Measurements from ENCODE around the gene COL21A1.
"Not testable (repeated sequence)": the region's sequence is repeated elsewhere in the genome, so short reads cannot be mapped to it uniquely, and the experiment has no call there.

The COL21A1 gene

GRCh38 chr6:56043076-56043475 lies 204.3 kb downstream of the COL21A1 start:
- no peak for DNase-seq

DNA sequence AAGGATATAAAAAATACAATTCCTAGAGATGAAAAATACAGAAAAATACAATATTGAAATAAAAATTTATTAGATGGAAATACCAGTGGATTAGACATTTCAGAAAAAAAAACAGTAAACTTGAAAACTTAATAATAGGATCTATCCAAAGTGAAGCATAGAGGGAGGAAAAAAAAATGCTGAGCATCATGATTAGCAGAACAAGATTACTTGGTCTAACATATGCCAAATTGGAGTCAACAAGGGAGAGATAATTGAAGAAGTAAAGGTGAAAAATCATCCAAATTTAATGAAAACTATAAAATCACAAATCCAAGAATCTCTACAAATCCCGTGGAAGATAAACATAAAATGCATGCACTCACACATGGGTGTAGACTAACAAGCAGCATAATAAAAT lies 205.8 kb downstream of the COL21A1 start:
- DNase-seq, result no peak

- no peak for DNase-seq
Observed at GRCh38 chr6:56040889-56041301, 206.5 kb downstream of the COL21A1 start.

GRCh38 chr6:56040223-56040622 lies 207.2 kb downstream of the COL21A1 start:
- no peak for DNase-seq

DNA sequence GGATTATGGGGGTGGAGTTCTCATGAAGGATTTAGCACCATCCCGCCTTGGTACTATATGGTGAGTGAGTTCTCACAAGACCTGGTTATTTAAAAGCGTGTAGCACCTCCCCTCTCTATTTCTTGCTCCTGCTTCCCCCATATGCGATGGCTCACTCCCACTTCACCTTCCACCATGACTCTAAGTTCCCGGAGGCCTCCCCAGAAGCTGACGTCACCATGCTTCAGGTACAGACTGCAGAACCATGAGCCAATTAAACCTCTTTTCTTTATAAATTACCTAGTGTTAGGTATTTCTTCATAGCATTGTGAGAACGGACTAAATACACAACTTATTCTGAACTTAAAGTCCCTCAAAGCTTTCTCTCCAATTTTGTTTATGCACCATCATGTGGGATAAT lies 208.6 kb downstream of the COL21A1 start:
- no peak for DNase-seq

DNA sequence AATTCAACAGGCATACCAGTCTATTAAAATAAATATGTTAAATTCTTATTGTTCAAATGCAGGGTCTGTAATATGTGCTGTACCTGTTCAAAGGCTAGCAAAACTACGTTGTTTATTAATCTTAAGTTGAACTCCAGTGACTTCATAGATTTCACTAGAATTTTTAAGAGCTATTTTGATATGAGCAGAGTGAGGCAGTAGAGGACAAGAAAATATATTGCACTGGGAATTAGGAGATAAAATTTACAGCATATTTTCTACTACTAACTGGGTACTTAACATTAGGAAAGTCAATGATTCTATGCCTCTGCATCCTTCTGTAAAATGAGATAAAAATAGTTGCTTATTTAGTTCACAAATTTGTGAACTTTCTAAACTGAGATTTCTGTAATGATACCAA lies 209.8 kb downstream of the COL21A1 start:
- DNase-seq, result no peak

GRCh38 chr6:56036916-56037600 lies 210.3 kb downstream of the COL21A1 start:
- no peak for DNase-seq

- no peak for DNase-seq
Observed at GRCh38 chr6:56033401-56033800, 214.0 kb downstream of the COL21A1 start.

GRCh38 chr6:56032715-56033260 lies 214.6 kb downstream of the COL21A1 start:
- DNase-seq, result no peak

DNA sequence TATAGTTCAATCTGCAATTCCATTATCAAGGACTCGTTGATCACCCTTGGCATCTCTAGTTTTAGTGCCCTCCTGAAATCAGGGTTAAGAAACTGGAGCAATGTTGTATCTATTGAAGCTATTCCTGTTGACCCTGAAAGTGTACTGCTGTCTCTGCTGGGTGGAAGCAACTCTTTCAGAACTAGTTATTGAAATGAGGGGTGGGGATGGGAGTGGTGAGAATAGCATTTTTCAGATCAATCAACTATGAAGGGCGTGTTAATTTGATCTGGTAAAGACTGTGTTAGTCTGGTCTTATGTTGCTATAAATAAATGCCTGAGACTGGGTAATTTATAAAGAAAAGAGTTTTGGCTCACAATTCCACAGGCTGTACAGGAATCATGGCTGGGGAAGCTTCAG lies 219.5 kb downstream of the COL21A1 start:
- no peak for DNase-seq

- DNase-seq, result no peak
Observed at GRCh38 chr6:56026455-56027180, 220.8 kb downstream of the COL21A1 start.

DNA sequence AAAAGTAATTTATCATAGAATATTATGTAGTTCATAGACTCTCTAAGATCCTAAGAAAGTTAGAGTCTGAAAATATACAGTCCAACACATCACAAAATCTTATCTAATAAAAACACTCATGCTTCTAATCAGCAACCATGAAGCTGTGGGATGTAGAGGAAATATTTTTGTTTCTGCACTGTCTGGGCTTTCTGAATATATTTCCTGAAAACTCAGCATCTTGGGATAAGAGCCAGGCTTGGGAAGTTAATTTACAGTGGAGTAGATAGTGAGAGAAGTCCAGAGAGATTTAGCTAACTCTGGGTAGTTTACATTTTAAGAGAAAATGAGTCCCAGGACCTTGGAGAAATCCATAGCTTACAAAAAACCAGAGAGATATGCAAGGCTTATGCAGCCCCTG lies 221.6 kb downstream of the COL21A1 start:
- no peak for DNase-seq

GRCh38 chr6:56024931-56025330 lies 222.4 kb downstream of the COL21A1 start:
- DNase-seq, result no peak

- no peak for DNase-seq
Observed at GRCh38 chr6:56023829-56024228, 223.6 kb downstream of the COL21A1 start.

- no peak for DNase-seq
Observed at GRCh38 chr6:56022678-56023077, 224.7 kb downstream of the COL21A1 start.

- DNase-seq, result no peak
Observed at GRCh38 chr6:56021943-56022342, 225.4 kb downstream of the COL21A1 start.

DNA sequence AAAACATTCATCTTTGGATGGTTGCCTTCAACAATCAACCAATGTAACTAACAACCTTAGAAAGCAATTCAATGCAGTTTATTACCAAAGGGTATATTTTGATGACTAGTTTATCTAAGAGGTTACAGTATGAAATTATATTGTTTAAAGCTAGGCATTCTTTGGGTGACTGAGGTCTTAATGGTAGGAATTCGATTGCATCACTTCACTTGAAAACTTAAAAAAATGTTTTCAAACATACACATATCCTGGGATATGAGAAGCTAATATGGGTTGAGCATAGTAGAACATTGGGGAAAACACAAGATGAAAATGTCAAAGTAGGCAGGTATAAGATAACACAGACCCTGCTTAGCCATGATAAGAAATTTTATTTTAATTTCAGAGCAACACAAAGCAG lies 227.4 kb downstream of the COL21A1 start:
- no peak for DNase-seq

GRCh38 chr6:56017198-56017597 lies 230.2 kb downstream of the COL21A1 start:
- DNase-seq, result no peak

- not testable (repeated sequence) for DNase-seq
Observed at GRCh38 chr6:56014039-56014438, 233.3 kb downstream of the COL21A1 start.

DNA sequence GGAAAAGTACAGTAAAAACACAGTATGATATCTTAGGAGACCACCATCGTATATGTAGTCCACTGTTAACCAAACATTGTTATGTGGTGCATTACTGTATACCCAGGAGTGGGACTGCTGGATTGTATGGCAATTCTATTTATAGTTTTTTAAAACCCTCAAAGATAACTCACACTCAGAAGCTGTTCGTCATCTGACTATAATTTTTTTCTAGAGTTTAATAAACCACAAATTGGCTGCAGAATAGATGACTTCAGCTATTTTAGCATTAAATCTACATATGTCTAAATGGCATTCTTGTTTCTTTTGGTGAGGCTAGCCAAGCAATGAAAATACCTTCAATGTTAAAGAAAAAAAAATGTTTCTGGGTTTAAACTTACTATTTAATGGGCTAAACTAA lies 237.7 kb downstream of the COL21A1 start:
- no peak for DNase-seq
